ENCODE results near the gene OSBPL2.
A peak's percentile ranks its signal among the peaks of the same experiment; 100 is the strongest.

Gene OSBPL2

DNA sequence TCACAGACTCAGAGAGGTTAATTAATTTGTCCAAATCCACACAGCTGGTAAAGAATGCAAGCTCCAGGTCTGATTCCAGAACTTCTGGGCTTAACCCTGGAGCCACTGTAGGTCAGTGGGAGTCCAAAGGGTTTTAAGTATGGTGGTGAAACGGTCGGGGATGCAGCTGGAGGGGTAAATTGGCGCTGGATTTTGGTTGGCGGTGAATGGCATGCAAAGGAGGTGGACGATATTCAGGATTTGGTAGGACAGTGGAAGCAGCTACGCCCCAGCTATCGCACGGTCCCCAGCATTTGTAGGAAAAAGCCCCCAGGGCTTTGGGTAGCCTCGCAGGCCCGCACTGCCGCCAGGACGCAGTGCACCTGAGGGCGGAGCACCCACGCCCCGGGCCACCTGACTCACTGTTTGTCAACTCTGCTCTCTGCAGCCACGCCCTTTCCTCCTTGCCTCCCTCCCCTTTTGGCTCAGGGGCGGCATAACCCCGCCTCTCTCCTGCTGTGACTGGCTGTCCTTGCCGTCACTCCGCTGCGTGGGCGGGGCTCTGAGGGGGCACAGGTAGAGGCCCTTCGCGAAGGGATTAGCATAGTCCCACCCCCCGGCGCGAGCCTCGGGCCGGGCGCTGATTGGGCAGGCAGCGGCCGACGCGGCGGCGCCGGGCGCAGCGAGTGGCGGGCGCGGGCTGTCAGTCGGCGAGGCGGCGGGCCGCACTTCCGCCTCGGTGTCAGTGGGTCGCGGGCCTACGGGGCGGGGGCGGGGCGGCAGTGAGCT, at the start of gene OSBPL2:
Gene OSBPL2, plus strand, starts transcription at position 721 of the 768 bp plus-strand sequence. CDS start 17,664 bp downstream, outside the sequence.
- peak; percentile 96 for FAIRE-seq

DNA sequence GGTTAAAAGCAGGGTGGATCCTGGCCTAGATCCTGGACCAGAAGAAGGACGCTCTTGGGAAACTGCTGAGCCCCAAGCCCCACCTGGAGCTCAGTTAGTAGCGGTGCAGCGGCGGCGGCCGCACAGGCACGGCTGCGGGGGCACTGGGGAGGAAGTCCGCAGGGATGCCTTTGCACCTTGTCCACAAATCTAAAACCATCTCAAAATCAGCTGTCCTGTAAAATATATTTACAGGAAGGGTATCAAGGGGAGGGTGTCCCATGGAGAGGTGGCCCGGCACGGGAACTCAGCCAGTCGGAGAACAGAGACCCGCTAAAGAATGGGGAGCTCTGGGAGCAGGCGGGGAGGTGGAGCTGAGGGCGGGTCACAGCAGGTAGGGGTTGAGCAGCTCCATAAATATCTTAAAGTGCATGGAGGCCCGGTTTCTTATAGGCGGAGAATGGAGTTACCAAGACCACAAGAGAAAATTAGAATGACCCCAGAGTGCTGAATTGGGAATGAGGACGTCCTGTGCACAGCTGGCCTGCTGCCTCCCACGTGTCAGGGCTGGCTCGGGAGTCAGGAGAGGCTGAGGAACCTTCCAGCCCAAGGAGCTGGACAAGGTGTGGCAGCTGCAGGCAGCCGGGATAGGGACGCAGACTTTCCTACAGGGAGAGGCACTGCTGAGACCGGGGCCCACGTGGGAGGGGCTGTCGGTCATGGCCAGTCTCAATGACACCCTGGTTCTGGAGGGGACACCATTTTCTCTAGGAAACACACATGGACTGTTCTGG, 47.5 kb upstream of the OSBPL2 start:
- FAIRE-seq: no peak

DNA sequence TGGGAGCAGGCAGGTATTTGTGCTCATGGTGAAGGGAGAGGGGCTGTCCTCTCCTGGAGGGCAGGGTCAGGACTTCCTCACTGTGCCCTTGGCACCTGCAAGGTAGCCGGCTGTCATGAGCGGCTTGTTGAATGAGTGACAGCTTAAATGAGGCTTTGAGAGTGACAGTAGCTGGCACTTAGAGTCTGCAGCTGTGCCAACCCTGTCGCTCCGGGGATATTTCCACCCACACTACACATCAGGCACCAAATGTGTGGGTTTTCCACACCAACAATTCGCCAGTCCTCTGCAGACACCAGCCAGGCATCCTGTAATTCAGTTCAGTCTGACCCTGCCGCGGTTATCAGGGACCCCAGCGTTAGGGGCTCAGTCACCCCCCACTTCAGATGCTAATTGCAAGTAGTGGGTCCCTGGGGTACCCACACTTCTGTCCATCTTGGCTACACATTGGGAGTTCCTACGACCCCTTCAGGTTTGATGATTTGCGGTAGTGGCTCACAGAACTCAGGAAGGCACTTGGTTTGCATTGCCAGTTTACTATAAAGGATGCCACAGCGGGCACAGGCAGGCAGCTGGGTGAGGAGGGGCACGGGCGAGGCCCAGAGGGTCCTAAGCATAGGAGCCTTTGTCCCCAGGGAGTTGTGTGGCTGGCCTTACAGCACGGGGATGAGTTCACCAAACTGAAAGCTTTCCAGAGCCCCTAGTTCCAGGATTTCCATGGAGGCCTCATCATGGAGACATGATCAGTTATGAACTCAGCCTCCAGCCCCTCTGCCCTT, 46.4 kb upstream of the OSBPL2 start:
- FAIRE-seq: no peak

DNA sequence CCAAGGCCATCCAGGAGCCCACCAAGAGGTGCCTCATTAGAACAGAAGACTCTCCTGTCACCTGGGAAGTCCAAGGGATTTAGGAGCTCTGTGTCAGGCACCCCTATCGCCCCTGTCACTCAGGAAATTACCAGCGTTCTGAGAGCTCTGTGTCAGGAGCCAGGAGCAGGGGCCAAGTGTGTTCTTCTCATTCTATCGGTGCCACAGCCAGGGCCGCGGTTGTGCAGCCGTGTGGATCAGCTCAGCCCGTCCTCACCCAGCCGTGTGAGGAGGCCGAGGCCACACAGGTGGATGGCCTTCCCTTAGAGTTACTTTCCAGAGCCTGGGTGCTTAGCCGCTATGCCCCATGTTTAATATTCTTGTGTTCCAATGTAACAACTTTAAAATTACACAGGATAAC, 45.7 kb upstream of the OSBPL2 start:
- FAIRE-seq: no peak

DNA sequence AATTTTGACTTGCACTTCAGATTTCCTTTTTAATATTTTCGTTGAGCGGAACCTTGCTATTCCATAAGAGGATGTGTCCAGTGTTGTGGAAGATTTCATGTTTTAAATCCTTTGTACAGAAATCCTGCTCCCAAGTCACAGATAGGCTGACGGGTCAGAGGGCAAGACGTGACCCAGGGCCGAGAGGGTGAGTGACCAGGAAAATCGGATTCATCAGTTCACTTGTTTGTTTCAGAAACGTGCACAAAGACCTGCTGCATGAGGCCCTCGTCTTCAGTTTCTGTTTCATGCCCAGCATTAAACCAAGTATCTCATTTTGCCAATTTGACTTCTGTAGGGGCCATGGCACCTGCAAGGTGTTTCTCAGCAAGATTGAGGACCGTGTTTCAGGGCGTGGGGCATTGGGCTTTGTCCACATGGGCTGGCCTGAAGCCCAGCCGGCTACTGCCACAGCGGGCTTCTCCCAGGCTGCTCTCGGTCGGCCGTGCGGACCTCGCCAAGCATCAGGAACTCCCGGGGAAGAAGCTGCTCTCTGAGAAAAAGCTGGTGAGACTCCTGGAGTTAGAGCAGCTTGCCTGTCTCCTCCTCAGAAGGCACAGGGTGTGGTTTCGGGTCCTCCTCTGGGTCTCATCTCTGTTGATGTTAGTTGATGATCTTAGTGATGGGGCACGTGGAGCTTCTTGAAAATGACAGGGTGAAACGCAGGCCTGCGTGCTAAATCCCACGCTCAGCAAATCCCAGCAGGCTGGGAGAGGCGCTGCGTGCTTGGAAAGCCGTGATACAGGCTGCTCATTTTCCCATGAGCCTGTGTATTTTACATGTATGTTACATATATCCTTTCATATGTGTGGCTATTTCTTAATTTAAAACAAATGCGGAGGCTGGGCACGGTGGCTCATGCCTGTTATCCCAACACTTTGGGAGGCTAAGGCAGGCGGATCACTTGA, 45.0 kb upstream of the OSBPL2 start:
- no peak for FAIRE-seq

DNA sequence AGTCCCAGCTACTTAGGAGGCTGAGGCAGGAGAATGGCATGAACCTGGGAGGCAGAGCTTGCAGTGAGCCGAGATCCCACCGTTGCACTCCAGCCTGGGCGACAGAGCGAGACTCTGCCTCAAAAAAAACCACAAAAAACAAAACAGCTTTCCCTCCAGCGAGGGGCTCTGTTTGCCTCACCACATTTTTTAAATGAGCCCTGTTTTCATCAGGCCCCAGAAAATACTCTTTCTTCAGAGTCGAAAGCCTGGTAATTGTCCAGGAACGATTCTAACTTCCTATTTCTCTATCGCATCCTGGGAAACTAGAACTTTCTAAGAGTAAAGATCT, 43.3 kb upstream of the OSBPL2 start:
- FAIRE-seq: no peak

DNA sequence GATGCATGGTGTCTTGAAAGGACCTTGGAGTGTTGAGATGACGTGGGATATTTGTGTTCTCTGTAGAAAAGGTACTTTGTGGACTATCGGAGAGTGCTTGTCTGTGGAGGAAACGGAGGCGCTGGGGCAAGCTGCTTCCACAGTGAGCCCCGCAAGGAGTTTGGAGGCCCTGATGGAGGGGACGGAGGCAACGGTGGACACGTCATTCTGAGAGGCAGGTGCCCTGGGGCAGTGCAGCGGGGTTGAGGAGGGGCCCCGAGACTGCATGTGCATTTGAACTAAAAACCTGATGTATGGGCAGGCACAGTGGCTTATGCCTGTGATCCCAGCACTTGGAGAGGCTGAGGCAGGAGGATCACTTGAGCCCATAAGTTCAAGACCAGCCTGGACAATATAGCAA, 42.6 kb upstream of the OSBPL2 start:
- no peak for FAIRE-seq

DNA sequence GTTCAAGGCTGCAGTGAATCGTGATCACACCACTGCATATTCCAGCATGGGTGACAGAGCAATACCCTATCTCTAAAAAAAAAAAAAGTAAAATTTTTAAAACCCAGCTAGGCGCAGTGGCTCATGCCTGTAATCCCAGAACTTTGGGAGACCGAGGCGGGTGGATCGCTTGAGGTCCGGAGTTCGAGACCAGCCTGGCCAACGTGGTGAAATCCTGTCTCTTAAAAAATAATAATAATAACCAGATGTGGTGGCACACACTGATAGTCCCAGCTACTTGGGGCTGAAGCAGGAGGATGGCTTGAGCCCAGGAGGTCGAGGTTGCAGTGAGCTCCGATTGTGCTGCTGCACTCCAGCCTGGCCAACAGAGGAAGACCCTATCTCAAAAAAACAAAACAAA, 42.0 kb upstream of the OSBPL2 start:
- FAIRE-seq: no peak

DNA sequence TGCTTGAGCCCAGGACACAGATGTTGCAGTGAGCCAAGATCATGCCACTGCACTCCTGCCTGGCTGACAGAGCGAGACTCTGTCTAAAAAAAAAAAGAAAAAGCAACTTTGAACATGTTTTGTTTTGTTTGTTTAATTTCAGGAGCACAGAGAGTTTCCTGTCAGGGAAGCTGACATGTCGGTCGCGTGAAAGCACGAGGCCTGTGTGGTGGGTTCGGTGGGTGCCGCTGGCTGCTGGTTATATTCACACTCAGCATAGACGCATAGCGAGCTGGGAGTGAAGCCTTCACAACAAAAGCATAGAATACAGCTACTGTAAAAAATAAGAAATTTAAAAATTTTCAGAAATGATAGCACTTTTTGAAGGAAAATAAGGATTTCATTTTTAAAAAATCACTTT, 41.0 kb upstream of the OSBPL2 start:
- no peak for FAIRE-seq

DNA sequence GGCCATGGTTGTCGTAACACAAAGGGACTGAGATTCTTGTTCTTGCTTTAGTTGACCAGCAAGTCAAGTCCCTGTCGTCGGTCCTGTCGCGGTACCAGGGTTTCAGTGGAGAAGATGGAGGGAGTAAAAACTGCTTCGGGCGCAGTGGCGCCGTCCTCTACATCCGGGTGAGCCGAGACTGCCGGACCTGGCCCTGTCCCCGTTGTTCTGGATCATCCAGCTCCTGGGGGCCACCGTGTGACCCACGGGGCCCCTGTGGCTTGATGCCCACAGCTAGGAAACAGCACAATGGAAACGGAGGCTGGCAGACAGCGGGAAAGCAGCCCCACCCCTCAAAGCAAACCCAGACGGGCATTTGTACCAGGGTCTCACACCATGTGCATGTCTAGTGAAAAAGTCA, 40.5 kb upstream of the OSBPL2 start:
- no peak for FAIRE-seq

DNA sequence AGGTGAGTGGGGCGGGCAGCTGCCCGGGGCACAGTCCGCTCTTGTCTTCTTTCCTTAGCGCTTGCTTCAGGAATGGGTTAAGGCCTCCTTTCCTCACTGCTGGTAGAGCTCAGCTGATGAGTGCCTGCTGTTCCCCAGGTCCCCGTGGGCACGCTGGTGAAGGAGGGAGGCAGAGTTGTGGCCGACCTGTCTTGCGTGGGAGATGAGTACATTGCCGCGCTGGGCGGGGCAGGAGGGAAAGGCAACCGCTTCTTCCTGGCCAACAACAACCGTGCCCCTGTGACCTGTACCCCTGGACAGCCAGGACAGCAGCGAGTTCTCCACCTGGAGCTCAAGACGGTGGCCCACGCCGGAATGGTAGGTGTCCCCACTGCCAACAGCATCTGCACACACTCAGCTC, 39.8 kb upstream of the OSBPL2 start:
- no peak for FAIRE-seq

DNA sequence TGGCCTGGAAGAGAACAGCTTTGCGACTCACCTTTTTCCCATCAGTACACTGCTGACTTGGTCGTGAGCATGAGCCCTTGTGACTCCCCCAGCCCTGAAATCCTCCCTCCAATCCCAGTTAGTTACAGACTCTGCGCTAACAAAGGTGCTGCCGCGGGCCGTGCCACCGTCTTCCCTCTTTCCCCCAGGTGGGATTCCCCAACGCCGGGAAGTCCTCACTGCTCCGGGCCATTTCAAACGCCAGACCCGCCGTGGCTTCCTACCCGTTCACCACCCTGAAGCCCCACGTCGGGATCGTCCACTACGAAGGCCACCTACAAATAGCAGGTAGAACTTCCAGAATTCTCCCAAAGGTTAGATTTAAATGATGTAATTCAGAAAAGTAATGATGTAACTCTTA, 39.4 kb upstream of the OSBPL2 start:
- FAIRE-seq: no peak

DNA sequence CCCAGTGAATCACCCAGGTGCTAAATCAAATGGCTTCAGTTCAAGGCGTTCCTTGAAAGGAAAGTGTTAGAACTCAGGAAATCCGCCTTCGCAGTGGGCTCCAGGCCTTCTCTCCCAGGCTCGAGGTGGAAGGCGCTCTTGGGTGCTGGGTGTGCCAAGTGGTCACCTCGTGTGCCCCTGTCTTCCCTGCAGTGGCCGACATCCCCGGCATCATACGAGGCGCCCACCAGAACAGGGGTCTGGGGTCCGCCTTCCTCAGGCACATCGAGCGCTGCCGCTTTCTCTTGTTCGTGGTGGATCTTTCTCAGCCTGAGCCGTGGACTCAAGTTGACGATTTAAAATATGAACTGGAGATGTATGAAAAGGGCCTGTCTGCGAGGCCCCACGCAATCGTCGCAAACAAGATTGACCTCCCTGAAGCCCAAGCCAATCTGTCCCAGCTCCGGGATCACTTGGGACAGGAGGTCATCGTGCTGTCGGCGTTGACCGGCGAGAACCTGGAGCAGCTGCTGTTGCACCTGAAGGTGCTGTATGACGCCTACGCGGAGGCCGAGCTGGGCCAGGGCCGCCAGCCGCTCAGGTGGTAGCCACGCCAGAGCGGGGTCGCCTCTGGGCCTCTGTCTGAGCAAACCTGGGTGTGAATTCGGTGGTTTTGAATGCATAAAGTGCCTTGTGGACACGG, 37.7 kb upstream of the OSBPL2 start:
- FAIRE-seq: no peak

DNA sequence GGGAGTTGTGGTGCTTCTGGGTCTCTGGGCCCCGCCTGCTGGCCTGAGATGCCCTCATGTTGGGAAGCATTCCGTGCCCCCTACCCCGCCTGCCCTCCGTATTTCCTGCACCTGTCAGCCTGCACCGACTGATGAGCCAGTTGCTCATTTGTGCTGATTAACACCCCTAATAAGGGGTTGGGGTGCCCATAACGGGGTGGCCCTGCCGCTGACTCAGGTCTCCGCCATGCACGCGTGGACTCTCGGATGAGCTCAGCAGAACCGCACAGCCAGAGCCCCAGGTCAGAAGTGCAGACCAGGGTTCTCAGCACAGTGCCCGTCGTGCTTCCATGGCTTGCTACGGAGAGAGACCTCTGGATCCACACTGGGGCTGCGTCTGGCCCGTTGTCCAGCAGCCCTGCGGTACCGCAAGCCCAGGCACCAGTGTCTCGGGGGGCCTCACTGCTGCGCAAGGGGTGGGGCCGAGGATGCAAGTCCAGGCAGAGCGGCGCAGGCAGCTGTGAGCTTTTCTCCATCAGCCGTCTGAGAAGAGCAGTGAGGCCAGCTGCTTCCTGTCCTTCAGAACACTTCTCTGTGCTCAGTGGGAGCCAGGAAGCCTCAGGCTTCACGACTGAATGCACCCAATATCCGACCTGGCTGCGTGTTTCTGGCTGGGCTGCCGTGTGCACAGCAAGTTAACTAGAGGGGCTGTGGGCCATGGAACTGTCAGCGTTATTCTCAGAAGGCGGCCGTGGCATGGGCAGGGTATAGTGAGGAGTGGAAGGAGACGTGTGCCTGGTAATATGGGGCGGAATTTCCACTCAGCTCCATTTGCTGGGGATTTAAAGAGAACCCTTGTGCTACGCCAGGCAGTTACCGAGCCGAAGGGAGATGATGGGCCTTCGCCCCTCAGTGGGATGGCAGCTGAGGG, 36.9 kb upstream of the OSBPL2 start:
- no peak for FAIRE-seq

DNA sequence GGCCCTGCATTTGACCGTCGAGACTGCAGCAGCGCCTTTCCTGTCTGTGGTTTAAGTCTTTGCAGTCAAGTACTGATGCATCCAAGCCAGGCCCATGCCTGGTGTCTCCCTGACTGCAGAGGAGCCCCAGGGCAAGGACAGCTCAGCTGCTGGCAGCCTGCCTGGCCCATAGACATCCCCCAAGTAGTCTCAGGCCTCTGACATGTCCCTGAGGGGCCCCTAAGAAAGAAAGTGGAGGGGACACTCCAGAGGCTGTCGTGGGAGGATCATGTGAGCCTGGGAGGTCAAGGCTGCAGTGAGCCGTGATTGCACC, 36.3 kb upstream of the OSBPL2 start:
- FAIRE-seq: no peak

DNA sequence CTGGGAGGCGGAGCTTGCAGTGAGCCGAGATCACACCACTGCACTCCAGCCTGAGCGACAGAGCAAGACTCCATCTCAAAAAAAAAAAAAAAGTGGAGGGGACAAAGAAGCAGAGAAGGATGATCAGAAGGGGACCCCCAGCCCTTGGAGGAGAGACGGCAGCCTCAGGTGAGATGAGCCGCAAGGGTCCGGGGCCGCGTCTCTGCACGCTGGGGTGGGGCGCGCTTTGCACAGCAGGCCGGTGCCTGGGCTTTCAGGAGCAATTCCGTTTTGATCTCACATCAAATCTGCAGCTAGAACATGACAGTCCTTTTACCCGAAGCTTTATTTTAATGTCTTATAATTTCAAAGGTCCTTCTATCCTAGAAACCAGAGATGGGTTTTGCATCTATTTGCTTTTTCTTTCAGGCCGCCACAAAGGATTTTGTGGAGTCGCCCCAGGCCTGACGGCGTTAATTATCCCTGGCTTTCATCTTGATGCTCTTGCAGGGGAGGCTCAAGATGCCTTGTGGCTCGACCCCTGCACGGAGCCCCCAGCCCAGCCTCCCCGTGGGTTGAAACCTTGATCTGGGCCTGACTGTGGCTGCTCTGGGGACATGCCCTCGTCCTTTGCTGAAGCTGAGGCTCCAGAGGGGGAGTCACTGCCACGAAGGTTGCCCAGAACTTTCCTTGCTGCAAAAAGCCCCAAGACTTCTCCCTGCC, 35.5 kb upstream of the OSBPL2 start:
- FAIRE-seq: no peak

DNA sequence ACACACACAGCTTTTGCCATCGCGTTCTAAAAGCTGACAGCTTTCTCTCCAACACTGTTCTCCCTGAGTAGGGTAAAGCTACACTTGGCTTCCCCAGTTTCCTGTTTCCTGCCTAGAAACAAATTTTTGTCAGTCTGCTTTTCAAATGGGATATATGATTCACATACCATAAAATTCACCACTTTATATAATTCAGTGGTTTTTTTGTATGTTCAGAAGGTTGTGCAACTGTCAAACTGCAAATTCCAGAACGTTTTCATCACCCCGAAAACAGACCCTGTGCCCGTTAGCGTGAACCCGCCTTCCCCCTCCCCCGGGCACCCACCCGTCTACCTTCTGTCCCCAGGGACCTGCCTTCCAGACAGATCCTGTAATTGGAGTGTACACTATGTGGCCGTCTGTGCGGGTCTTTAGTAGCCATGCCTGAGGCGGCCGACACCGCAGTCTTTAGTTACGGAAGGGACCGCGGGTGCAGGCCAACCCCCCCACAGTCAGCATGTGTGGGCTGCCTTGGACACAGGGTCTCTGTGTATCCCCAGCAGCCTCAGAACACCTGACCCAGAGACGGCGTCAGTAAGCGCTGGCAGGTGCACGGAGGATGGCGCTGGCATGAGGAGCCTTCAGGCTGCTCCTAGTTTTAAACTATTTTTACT, 34.8 kb upstream of the OSBPL2 start:
- no peak for FAIRE-seq

DNA sequence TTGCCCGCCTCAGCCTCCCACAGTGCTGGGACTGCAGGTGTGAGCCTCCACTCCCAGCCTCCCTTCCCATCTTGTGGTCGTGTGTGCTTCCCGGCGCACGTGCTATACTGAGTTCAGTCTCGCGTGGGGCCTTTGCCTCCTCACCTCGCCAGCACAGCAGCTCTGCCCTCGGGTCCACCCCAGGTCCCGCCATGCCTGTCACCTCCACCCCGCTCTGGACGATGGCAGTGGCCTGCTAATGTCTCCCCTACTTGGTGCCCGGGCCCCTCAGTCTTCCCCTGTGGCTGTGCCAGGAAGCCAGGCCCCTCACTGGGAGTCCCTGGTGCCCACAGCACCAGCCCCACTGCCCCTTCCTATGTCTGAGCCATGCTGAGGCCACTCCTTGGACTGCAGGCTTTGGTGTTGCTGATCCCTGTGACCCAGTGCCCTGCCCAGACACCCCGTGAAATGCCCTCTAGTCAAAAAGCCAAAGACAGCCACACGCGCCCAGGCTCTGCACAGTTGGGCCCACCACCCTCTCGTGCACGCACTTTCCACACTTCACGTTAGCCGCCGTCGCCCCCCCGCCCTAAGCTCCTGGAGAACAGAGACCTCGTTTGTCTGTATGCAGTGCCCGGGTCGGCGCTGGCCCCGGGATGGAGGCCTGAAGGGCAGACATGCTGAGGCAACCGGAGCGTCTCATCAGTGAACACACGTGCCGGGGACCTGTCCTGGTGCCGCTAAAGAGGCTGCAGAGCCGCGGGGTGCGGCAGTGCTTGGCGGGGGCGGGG, 32.5 kb upstream of the OSBPL2 start:
- FAIRE-seq: no peak

DNA sequence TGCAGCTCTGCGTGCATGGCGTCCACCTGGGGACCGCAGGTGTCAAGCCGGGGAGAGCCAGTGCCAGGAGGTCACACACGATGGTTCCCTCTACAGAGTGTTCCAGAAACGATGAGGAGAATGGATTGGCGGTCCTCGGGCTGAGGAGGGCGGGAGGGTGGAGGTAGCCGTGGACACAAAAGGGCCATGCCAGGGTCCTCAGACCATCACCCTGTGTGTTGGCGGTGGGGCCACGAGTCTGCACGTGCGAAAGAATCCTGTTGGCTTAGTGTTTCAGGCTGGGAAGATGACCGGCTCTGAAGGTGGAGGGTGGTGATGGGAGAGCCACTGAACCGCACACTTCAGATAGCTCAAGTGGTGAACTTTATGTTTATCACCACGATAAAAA, 31.9 kb upstream of the OSBPL2 start:
- FAIRE-seq: no peak

Data from G401.6 (cell line).